GM19468 (cell line): Measurements from ENCODE around the gene RAB6A.
A peak's percentile ranks its signal among the peaks of the same experiment; 100 is the strongest.
"Not testable (repeated sequence)": the region's sequence is repeated elsewhere in the genome, so short reads cannot be mapped to it uniquely, and the experiment has no call there.

Experiments used
- ATAC-seq: cut with Tn5 transposase; IDR thresholded peaks from one replicate; pipeline ENCODE4 v1.9.1; 2021; ENCODE audit warnings: mild to moderate bottlenecking, moderate library complexity, moderate number of reproducible peaks; ENCODE audit not compliant: unreplicated experiment; ENCODE audit errors: extremely low read depth

Gene RAB6A

GRCh38 chr11:73729594-73730206 lies 31.2 kb downstream of the RAB6A start:
- no peak for ATAC-seq

- no peak for ATAC-seq
Measured at GRCh38 chr11:73728000-73728399, 32.9 kb downstream of the RAB6A start.

GRCh38 chr11:73726825-73727224 lies 34.0 kb downstream of the RAB6A start:
- no peak for ATAC-seq

- no peak for ATAC-seq
Measured at GRCh38 chr11:73717136-73717535, 43.7 kb downstream of the RAB6A start.

- ATAC-seq, result no peak
Measured at GRCh38 chr11:73716153-73717056, 44.5 kb downstream of the RAB6A start.

- ATAC-seq, result no peak
Measured at GRCh38 chr11:73715541-73715940, 45.3 kb downstream of the RAB6A start.

- ATAC-seq, result no peak
Measured at GRCh38 chr11:73710964-73711363, 49.9 kb downstream of the RAB6A start.

- no peak for ATAC-seq
Measured at GRCh38 chr11:73705053-73705452, 55.8 kb downstream of the RAB6A start.

GRCh38 chr11:73693899-73694525 lies 66.9 kb downstream of the RAB6A start:
- no peak for ATAC-seq

- no peak for ATAC-seq
Measured at GRCh38 chr11:73680687-73681086, 80.2 kb downstream of the RAB6A start.

- not testable (repeated sequence) for ATAC-seq
Measured at GRCh38 chr11:73676552-73676951, 84.3 kb downstream of the RAB6A start.

GRCh38 chr11:73671701-73672100 lies 89.2 kb downstream of the RAB6A start:
- ATAC-seq, result no peak

- no peak for ATAC-seq
Measured at GRCh38 chr11:73670808-73671207, 90.1 kb downstream of the RAB6A start.

- ATAC-seq, result no peak
Measured at GRCh38 chr11:73667891-73668290, 93.0 kb downstream of the RAB6A start.

GRCh38 chr11:73664877-73665276 lies 96.0 kb downstream of the RAB6A start:
- no peak for ATAC-seq

- ATAC-seq, result no peak
Measured at GRCh38 chr11:73663604-73664495, 97.0 kb downstream of the RAB6A start.

GRCh38 chr11:73662445-73663157 lies 98.3 kb downstream of the RAB6A start:
- no peak for ATAC-seq

GRCh38 chr11:73661035-73661628 lies 99.7 kb downstream of the RAB6A start:
- ATAC-seq, result peak; percentile 28

- ATAC-seq, result no peak
Measured at GRCh38 chr11:73660497-73661034, 100.3 kb downstream of the RAB6A start.
